CD4-positive, alpha-beta T cell treated with Interleukin-10 for 1 hour (primary cell): ENCODE measurements around the gene BIN2.
"Not testable (repeated sequence)": the region's sequence is repeated elsewhere in the genome, so short reads cannot be mapped to it uniquely, and the experiment has no call there.

Experiments
- DNase-seq: peaks from one replicate; pipeline ENCODE4 v3.0.0-alpha.2; 2020

Gene BIN2

GRCh38 chr12:51307655-51308593, 16.1 kb downstream of the BIN2 start:
- no peak for DNase-seq

GRCh38 chr12:51306507-51306906, 17.5 kb downstream of the BIN2 start:
- DNase-seq: no peak

GRCh38 chr12:51300768-51301167, 23.2 kb downstream of the BIN2 start:
- DNase-seq: not testable (repeated sequence)

- no peak for DNase-seq
These were observed 28.3 kb downstream of the BIN2 start for GRCh38 chr12:51295651-51296050.

GRCh38 chr12:51294097-51294496, 29.9 kb downstream of the BIN2 start:
- DNase-seq: not testable (repeated sequence)

- DNase-seq: no peak
These were observed 30.3 kb downstream of the BIN2 start for GRCh38 chr12:51293696-51294095.

- not testable (repeated sequence) for DNase-seq
These were observed 32.1 kb downstream of the BIN2 start for GRCh38 chr12:51291603-51292513.

GRCh38 chr12:51285843-51286242, 38.1 kb downstream of the BIN2 start:
- no peak for DNase-seq

GRCh38 chr12:51281202-51281924, 42.6 kb downstream of the BIN2 start:
- no peak for DNase-seq

GRCh38 chr12:51275088-51275487, 48.9 kb downstream of the BIN2 start:
- DNase-seq: no peak

- not testable (repeated sequence) for DNase-seq
These were observed 51.2 kb downstream of the BIN2 start for GRCh38 chr12:51272810-51273209.

GRCh38 chr12:51270951-51271518, 52.9 kb downstream of the BIN2 start:
- no peak for DNase-seq

GRCh38 chr12:51270067-51270950, 53.7 kb downstream of the BIN2 start, which contains the start of gene SMAGP:
TSS of gene SMAGP (minus strand) at chr12:51270415. CDS start at chr12:51269278, 1,137 bp downstream.
- peak; percentile 52 for DNase-seq

GRCh38 chr12:51269174-51270066, 54.6 kb downstream of the BIN2 start:
- DNase-seq: peak; percentile 70

- DNase-seq: peak; percentile 51
These were observed 59.0 kb downstream of the BIN2 start for GRCh38 chr12:51265024-51265423.

GRCh38 chr12:51264297-51264696, 59.7 kb downstream of the BIN2 start:
- no peak for DNase-seq

- DNase-seq: no peak
These were observed 60.6 kb downstream of the BIN2 start for GRCh38 chr12:51263341-51263740.

- peak; percentile 48 for DNase-seq
These were observed 61.2 kb downstream of the BIN2 start for GRCh38 chr12:51262758-51263177.

- not testable (repeated sequence) for DNase-seq
These were observed 64.4 kb downstream of the BIN2 start for GRCh38 chr12:51259600-51259999.

- no peak for DNase-seq
These were observed 69.4 kb downstream of the BIN2 start for GRCh38 chr12:51254536-51254935.
